GM18951 (cell line): Measurements from ENCODE around the gene FAM53B.

Source experiments
- POLR2A ChIP-seq: IDR thresholded peaks from 4 replicates; pipeline ENCODE4 v1.6.1; 2011; ENCODE audit warnings: mild to moderate bottlenecking; ENCODE audit not compliant: insufficient read length, insufficient read depth; ENCODE audit errors: extremely low read depth
- in situ Hi-C: fragments of 300-500 bp; cut with MboI; formaldehyde crosslinking; loops from one replicate; pipeline ENCODE4 v1.12.0; 2022; ENCODE audit warnings: low sequenced_read_pairs, mixed read lengths, inconsistent platforms; ENCODE audit not compliant: unreplicated experiment

Gene FAM53B

DNA sequence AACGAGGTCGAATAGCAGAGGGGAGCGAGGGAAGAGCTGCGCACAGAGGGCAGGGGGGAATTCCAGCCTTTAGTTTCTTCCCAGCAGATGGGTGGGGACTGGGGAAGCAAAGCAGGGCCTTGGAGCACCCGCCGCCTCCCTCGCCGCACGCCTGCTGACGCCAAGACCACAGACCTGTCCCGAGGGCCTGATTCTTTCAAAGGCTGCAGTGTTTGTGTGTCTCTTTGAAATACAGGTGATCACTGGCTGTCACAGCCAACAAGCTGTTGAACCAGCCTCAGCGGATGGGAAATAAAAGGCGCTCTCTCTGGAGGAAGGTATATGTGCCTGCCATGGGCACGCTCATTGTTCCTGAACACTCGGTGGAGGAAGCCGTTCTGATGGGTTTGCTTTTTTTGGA lies 119.3 kb downstream of the FAM53B start:
- in situ Hi-C loops, result no loop called here
- TF ChIP-seq POLR2A, result no peak

DNA sequence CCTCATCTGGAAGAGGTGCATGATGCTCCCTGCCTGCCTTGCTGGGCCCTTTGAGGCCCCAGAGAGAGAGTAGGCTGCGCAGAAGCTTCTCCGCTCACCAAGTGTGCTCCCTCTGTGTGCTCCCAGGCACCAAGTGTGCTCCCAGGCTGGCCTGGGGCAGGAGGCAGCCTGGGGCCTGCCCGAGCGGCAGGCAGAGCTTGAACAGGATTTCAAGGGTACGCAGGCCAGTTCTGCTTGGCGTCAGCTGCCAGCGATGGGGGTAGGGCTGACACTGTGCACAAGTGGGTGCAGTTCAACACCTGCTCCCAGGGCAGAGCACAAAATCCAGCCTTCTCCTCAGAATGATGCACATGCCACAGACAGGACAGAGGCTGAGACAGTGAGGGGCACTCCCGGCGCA lies 119.7 kb downstream of the FAM53B start:
- TF ChIP-seq POLR2A, result no peak

DNA sequence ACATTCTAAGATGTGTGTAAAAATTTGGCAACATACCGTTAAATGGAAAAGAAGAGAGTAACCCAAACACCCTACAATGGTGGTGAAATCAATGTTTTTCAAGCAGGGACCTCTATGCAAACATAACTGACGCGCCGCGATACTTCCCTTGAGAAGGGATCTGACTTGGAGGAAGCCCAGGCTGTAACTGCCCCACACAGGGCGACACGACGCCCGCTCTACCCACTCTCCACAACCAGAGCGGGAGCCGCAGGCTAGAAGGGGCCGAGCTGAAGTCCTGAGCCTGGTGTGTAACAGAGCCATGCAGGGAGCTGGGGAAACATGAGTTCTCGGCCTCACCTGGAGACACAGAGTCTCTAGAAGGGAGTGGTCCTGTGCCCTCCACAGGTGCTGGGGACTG lies 120.2 kb downstream of the FAM53B start:
- in situ Hi-C loops, result no loop called here
- no peak for TF ChIP-seq POLR2A

More for the DNA sequence above, 119.7 kb downstream of the FAM53B start:
- in situ Hi-C loops, result no loop called here

DNA sequence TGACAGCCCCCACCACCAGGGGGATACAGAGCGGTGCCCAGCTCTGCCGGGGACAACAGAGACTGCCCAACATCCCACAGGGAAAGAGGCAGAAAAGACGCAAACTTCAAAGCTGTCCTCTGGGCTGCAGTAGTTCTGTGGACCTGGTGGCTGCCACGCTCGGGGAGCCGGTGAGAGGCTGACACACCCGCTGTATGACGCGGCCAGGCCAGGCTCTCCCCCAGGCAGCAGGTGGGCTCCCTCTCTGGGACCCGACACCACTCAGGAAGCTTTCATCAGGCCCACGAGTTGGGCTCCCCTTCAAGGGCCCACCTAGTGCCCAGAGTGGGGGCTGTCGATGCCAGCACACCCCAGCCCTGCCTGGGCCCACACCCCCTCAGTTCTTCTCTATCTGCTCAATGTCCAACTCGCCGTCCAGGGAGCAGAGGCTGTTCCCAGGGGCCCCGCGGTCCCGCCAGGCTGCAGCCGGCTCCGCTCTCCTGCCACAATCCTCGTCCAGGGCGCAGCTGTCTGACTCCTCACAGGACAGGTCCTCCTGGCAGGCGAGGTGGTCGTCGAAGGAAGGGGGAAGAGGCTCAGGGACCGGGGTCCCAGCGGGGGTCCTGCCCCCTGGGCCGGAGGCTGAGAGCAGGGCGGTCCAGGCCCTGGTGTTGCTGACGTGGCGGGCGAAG lies 121.2 kb downstream of the FAM53B start:
- TF ChIP-seq POLR2A, result no peak
- in situ Hi-C loops, result no loop called here

DNA sequence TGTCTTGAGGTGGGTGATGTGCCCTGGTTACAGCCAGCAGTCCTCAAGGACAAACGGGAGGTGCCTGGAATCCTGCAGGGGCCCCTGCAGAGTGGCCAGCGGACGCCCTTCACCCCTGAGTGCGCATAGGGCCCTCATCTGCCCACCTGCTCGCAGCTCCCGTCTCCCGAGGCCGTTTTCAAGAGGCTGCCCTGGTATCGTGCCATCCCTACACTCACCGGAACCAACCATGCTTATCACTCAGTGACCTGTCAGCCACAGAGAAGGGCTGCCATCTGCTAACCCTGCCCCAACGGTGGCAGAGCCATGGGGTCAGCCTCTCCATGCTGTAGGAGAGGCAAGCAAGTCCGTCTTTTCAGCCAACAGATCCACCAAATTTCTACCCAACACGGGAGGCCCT lies 122.0 kb downstream of the FAM53B start:
- in situ Hi-C loops, result no loop called here
- no peak for TF ChIP-seq POLR2A

DNA sequence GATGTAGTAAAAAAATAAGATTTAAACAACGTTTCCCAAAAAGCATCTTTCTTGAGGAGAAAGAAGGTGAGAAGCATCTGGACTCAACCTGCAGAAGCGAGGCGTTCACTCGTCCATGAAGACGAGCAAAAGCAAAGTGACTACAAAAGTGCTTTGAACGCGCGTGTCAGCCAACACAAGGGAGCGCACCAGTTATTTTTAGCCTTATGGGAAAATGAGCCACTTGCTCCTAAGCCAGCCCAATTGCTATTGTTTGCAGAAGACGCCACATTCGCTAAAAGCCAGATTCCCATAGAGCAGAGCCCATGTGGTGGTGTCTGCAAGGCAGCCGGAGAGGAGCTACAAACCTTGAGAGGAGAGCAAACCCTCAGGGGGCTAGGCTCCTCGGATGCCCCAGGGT lies 122.5 kb downstream of the FAM53B start:
- TF ChIP-seq POLR2A, result no peak
- in situ Hi-C loops, result no loop called here

DNA sequence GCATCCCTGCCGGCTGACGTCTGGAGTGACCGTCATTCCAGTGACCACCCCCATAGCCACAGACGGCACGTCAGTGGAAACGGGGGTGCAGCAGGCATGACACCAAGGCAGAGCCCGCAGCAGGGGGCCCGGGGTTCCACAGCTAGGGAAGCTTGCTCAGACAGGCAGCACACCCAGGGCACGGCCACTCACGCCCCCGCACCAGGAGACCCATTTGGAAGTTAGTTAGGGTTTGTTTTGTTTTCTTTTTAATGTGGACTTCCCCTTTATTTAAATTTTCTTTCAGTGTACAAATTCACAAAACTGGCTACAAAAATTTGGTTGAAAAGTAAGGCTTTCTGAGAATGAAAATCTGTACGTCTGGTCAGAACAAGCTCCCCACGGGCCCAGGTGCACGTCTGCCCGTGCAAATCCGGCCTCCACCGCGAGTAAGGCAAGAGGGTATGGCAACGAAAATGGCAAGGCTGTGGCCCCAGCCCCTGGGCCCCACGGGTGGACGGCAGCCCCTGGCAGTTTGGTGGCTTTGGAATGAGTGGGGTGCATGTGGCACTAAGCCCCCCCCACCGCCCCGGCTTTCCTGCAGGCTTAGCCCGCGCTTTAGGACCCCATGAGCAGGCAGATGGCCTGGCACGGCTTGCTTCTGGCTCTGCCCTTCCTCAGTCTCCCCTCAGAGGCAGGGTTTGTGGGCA lies 124.2 kb downstream of the FAM53B start:
- TF ChIP-seq POLR2A, result no peak
- in situ Hi-C loops, result no loop called here

DNA sequence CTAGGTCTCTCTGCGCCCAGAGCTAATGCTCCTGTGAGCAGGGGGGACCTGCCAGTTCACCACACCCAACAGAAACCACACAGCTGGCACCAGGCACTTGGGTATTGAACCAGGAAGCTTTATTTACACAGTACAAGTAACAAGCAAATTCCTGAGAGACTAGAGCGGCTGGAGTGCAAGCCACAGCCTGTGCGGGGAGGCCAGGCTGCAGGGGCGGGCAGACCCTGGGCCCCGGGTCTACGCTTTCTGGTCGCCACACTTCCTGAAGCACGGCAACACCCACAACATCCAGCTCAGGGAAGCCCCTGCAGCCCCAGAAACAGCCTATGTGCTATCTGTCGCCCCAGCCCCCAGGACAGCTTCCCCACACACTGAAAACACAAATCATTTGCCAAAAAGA lies 125.0 kb downstream of the FAM53B start:
- no peak for TF ChIP-seq POLR2A
- in situ Hi-C loops, result no loop called here

DNA sequence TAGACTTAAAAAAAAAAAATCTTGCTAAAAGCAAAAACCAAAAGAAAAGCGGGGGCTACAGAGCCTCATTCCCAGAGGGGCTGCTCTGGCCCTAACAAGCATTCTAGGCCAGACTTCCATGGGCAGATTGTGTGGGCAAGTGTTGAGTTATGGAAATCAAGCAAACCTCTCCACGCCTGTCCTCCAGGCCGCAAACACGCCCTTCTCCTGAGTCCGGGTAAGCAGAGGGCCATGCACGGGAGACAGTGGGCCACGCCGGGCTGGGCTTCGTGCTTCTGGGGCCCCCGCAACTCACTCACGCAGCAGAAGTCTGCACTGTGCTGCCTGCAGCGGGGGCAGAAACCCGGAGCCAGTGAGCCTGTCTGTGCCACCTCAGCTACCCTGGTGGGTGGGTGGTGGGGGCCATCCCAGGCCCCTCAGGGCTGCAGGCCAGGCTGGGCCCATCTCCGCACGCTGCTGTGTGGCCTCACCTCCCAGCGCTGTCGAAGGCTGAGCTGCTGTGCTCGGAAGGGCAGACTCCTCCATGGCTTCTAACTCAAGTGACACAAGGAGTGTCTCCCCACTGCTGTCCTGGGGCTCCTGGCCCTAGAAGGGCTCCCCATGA lies 125.6 kb downstream of the FAM53B start:
- no peak for TF ChIP-seq POLR2A

DNA sequence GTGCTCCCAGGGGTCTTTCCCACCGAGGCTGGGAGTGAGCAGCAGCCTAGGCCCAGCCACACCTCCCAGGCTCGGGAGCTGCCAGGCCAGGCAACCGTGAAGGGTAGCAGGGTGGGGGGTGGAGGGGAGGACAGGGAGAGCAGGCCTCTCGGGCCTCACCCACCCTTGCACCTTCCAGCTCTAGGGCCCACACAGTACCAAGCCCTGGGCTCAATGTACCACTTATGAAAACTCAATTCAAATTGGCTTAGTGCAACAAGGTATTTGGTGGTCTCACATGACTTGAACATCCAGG lies 127.4 kb downstream of the FAM53B start:
- no peak for TF ChIP-seq POLR2A
- in situ Hi-C loops, result no loop called here

More for the DNA sequence above, 125.6 kb downstream of the FAM53B start:
- in situ Hi-C loops, result no loop called here

DNA sequence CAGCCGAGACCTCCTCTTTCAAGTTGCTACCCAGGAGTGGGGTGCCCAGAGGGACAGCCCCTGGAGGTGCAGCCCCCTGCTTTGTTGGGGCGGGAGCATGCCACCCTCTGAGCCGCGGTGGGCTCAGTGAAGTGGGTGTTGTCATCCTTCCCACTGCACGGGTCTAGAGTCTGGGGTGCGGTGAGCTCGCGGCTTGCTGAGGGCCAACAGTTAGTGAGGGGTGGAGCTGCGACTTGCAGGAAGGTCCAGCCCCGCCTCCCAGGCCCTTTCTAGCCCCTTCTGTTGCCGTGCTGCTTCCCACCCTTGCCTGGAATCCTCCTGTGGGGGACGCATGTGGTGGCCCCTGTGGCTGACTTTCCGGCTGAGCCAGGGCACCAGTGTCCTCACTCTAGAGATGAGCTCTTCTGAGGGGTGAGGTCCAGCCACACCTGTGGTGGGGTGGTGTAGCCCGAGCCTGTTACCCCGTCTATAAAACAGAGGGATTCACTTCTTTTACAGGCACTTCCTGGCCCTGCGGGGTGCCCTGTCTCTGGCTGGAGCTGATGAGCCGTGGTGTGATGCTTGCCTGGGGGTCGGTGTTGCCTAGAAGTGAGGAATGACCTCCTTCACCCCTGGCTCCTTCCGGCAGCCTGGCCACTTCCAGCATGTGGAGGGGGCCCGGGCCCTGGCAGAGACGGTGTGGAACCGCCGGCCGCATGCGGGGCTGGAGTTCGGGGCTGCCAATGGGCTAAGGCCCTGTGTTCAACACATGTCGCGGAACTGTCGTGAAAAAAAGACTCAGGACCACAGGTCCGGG lies 127.9 kb downstream of the FAM53B start:
- in situ Hi-C loops, result no loop called here
- no peak for TF ChIP-seq POLR2A

DNA sequence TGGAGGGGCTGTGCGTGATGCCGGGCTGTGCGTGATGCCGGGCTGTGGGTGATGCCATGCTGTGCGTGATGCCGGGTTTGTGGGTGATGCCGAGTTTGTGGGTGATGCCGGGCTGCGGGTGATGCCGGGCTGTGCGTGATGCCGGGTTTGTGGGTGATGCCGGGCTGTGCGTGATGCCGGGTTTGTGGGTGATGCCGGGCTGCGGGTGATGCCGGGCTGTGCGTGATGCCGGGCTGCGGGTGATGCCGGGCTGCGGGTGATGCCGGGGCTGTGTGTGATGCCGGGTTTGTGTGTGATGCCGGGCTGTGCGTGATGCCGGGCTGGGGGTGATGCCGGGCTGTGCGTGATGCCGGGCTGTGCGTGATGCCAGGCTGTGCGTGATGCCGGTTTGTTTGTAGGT lies 128.9 kb downstream of the FAM53B start:
- in situ Hi-C loops, result no loop called here

DNA sequence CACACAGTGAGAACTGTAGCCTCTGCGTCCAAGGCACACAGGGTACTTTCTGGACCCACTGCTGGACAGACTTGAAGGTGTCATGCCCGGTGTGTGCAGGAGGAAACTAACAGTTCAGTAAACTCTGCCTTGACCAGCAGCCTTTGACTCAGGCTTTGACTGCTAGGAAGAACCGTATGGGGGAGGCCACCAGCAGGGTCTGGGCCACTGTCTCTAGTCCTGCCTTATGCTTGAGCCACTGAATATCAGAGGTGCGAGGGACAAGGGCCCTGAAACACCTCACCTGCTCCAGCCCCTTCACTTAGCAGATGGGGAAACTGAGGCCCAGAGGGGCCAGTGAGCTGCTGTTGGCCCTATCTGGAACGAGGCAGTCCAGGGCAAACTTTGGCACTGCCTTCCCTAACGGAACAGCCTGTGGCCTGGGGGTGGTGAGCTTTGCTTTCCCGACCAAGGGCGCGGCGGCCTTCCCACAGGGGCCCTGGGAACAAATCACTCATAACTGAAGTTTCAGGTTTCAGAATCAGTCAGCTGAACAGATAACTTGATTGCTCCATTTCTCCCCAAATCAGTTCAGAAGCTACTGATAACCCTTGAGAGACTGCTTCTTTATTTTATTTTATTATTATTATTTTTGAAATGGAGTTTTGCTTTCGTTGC lies 130.0 kb downstream of the FAM53B start:
- TF ChIP-seq POLR2A, result no peak
- in situ Hi-C loops, result no loop called here

More for the DNA sequence above, 128.9 kb downstream of the FAM53B start:
- no peak for TF ChIP-seq POLR2A
